Measurements from ENCODE around the gene GPR143.

DNA sequence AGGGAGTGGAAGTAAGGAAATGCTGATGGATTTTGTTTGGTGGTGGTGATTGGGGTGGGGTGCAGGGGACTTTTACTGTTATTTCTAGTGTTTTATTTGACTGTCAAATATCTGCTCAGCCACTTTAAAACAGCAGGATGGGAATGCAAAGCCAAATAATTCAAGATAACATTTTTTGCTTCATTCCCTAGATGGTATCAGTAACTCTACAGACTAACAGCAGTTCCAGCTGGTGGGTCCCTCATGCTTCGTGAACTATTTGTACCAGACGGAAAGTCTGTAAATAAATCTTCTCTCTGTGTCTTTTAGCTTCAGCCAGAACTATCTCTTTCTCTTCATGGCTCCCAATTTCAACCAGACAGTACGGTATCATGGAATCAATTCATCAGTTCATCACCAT is 27.5 kb downstream of the GPR143 start:
- TF ChIP-seq RARB (CRISPR knock-in tag; IDR thresholded peaks at IDR 0.05) (no peak), ZNF8 (CRISPR knock-in tag; IDR thresholded peaks at IDR 0.05) (no peak), ZFP30 (CRISPR knock-in tag; IDR thresholded peaks at IDR 0.05) (no peak), CREB5 (CRISPR knock-in tag; IDR thresholded peaks at IDR 0.05; ENCODE audit: low read depth) (no peak), ZC3H10 (CRISPR knock-in tag; IDR thresholded peaks at IDR 0.05) (no peak), SNAI2 (CRISPR knock-in tag; IDR thresholded peaks at IDR 0.05) (no peak), POU6F1 (CRISPR knock-in tag; IDR thresholded peaks at IDR 0.05; ENCODE audit: borderline replicate concordance, low read depth) (no peak), GLIS3 (CRISPR knock-in tag; IDR thresholded peaks at IDR 0.05) (no peak), BACH2 (CRISPR knock-in tag; IDR thresholded peaks at IDR 0.05; ENCODE audit: borderline replicate concordance) (no peak), OSR1 (CRISPR knock-in tag; IDR thresholded peaks at IDR 0.05) (no peak), PATZ1 (CRISPR knock-in tag; IDR thresholded peaks at IDR 0.05; ENCODE audit: borderline replicate concordance) (no peak), ZFP3 (CRISPR knock-in tag; IDR thresholded peaks at IDR 0.05) (no peak)
- TF ChIP-seq, protein P1, sequence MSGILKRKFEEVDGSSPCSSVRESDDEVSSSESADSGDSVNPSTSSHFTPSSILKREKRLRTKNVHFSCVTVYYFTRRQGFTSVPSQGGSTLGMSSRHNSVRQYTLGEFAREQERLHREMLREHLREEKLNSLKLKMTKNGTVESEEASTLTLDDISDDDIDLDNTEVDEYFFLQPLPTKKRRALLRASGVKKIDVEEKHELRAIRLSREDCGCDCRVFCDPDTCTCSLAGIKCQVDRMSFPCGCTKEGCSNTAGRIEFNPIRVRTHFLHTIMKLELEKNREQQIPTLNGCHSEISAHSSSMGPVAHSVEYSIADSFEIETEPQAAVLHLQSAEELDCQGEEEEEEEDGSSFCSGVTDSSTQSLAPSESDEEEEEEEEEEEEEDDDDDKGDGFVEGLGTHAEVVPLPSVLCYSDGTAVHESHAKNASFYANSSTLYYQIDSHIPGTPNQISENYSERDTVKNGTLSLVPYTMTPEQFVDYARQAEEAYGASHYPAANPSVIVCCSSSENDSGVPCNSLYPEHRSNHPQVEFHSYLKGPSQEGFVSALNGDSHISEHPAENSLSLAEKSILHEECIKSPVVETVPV (CRISPR knock-in tag; IDR thresholded peaks at IDR 0.05): no peak
